Fibroblast of mammary gland (primary cell): Measurements from ENCODE around the gene DEFB114.

ENCODE experiments used
- DNase-seq: peaks from one replicate; pipeline ENCODE4 v3.0.0-alpha.2; 2010; ENCODE audit warnings: low read depth
- H3K4me3 ChIP-seq: 2 replicates; pipeline ENCODE4 v1.5.1; 2011; ENCODE audit warnings: low read depth, mild to moderate bottlenecking, low read length, moderate library complexity; ENCODE audit not compliant: control insufficient read depth
- CTCF ChIP-seq: conservative IDR thresholded peaks from 2 replicates; pipeline ENCODE4 v1.5.1; 2011; ENCODE audit warnings: low read depth, low read length, inconsistent platforms; ENCODE audit not compliant: control insufficient read depth, insufficient read depth

DEFB114 gene

GRCh38 chr6:49939993-49940498 lies 23.9 kb downstream of the DEFB114 start:
- no peak for DNase-seq
- H3K4me3 ChIP-seq, result no peak overlapping the region
- no peak for TF ChIP-seq CTCF

- no peak for TF ChIP-seq CTCF
Observed at GRCh38 chr6:49937811-49938210, 26.2 kb downstream of the DEFB114 start.

GRCh38 chr6:49937017-49937416 lies 26.9 kb downstream of the DEFB114 start:
- no peak for TF ChIP-seq CTCF
- no peak for DNase-seq

More at GRCh38 chr6:49937811-49938210, 26.2 kb downstream of the DEFB114 start:
- DNase-seq, result no peak
- no peak overlapping the region for H3K4me3 ChIP-seq

GRCh38 chr6:49935387-49935786 lies 28.6 kb downstream of the DEFB114 start:
- no peak for DNase-seq
- no peak for TF ChIP-seq CTCF

More at GRCh38 chr6:49937017-49937416, 26.9 kb downstream of the DEFB114 start:
- H3K4me3 ChIP-seq, result no peak overlapping the region

GRCh38 chr6:49934770-49935169 lies 29.2 kb downstream of the DEFB114 start:
- no peak for TF ChIP-seq CTCF
- no peak for DNase-seq
- no peak overlapping the region for H3K4me3 ChIP-seq

More at GRCh38 chr6:49935387-49935786, 28.6 kb downstream of the DEFB114 start:
- H3K4me3 ChIP-seq, result no peak overlapping the region

- DNase-seq, result no peak
- TF ChIP-seq CTCF, result no peak
- no peak overlapping the region for H3K4me3 ChIP-seq
Observed at GRCh38 chr6:49933526-49933925, 30.4 kb downstream of the DEFB114 start.

- no peak for DNase-seq
- no peak for TF ChIP-seq CTCF
- H3K4me3 ChIP-seq, result no peak overlapping the region
Observed at GRCh38 chr6:49929340-49929739, 34.6 kb downstream of the DEFB114 start.
